AG08396 (cell line): ENCODE results near the gene UBA7.
"Not testable (repeated sequence)": the region's sequence is repeated elsewhere in the genome, so short reads cannot be mapped to it uniquely, and the experiment has no call there.

Source experiments
- DNase-seq: peaks from one replicate; pipeline ENCODE4 v3.0.0; 2012; ENCODE audit warnings: low spot score, mixed read lengths

The UBA7 gene

DNA sequence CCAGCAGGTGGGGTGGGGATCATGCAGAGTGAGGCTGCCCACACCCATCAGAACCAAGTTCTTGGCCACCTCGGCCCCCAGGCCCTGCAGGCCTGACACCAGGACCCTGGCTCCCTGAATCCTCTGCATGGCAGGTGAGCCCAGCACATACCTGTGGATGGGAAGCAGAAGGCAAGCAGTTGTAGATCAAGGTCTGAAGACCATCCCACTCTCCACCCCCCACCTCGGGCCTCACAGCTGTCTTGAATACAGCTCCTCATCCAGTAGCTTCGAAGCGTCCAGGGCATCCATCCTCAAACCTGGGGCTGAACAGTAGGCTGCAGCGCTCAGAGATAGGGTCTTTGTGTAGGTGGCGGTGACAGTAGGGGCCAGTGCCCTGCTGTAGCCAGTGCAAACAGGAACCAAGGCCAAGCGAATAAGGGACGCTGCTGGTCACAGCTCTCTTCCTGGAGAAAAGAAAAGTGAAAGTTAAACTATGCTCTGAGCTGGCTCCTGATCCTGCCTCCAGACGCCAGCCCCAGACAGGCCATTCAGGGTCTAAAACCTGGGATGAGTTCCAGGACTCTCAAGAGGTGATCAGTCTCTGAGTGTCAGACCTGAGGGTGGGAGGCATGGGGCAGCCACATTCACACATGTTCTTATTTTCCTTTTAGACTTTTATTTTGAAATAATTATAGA, at the start of gene UBA7:
Gene UBA7, minus strand, starts transcription at position 457 of the 678 bp plus-strand sequence. Its CDS starts 166 bp downstream, at position 291.
- peak; percentile 86 for DNase-seq

- no peak for DNase-seq
These were observed 46.0 kb upstream of the UBA7 start for GRCh38 chr3:49859576-49860305.

DNA sequence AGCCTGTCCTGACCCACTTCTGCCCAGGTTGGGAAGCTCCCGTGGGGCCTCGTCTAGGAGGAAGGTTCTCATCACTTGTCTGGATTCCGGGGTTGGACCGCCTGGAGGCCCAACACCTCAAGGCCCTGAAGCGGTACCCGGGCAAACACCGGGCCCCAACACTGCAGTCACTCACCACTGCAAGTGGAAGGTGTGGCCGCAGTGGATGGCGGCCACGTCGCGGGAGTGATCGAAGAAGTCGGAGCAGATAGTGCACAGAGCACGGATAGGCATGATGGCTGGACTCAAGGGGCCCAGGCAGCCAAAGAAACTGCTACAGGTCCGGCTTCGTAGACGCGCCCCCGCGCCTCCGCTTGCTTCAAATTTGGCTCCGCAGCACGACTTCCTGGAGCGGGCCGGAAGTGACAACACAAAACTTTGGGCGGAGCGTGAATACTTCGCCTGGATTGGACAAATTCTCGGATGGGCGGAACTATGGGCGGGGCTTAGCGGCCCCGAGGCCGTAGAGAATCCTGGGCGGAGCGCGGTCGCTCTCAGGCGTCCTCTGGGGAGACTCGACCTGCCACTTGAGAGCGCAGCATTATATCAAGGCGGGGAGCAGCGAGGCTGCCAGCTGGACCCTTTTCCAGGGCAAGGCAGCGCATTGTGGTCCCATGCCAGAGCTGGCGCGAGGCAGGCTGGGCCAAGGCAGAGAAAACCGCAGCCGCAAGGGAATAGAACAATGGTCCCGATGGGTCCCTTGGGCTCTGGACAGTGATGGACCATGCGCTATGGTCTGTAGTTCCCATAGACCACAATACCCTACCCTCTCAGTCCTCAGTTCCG, 42.6 kb upstream of the UBA7 start, which contains the start of gene TRAIP:
Gene TRAIP, minus strand, starts transcription at position 384 of the 825 bp plus-strand sequence. Its CDS starts 111 bp downstream, at position 273.
- peak; percentile 99 for DNase-seq

DNA sequence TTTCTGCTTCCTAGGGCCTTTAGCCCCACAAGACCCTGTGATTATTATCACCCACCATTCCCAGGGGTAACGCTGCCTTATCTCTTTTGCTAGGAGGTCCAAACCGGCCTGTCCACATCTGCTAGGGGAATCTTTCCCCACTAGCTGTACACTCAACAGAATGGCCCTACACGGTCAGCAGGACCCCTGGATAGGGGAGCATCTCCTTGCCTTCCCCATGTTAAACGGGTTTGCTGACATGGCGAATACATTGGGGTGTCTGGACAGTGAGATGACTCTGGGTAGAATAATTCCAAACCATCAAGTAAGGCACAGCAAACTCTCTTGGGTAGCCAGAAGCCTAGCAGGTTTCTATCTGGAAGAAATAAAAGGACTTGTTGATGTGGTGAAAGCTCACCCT, 41.9 kb upstream of the UBA7 start:
- no peak for DNase-seq

- no peak for DNase-seq
These were observed 31.9 kb upstream of the UBA7 start for GRCh38 chr3:49845694-49846093.

- DNase-seq, result no peak
These were observed 30.9 kb upstream of the UBA7 start for GRCh38 chr3:49844464-49845183.

DNA sequence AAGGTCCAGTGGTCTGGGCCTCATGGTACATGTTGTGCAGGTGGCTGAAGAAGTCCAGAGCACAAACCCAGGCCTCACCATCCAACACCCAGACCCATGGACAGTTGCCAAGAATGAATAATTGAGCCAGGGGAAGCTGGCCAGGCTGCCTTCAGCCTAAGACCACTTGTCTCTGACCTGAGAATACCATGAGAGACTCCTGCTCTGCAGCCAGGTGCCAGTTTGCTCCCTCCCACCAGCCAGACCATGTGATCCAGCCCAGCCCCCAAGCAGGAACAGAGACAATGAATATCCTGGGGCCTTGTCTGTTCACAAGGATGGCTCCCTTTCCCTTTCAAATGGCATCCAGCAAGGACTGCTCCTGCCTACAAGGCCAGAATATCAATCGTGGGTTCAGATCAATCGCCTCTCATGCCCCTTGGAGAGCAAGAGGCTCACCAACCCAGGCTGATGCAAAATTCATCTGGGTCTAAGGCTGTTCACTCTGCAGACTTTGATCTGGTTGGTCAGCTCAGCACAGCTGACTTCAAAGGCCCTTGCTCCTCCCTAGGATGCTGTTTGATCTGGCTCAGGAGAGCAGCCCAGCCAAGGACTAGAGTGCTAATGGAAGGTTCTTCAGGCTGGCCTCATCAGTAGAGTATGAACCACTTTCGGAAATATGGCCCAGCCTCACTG, 29.2 kb upstream of the UBA7 start:
- DNase-seq, result no peak

- no peak for DNase-seq
These were observed 28.1 kb upstream of the UBA7 start for GRCh38 chr3:49841806-49842205.

- no peak for DNase-seq
These were observed 27.5 kb upstream of the UBA7 start for GRCh38 chr3:49841126-49841696.

- DNase-seq, result no peak
These were observed 26.6 kb upstream of the UBA7 start for GRCh38 chr3:49840388-49840787.

- DNase-seq, result peak; percentile 77
These were observed 25.5 kb upstream of the UBA7 start for GRCh38 chr3:49839193-49839809.

GRCh38 chr3:49831341-49831740, 17.6 kb upstream of the UBA7 start:
- no peak for DNase-seq

DNA sequence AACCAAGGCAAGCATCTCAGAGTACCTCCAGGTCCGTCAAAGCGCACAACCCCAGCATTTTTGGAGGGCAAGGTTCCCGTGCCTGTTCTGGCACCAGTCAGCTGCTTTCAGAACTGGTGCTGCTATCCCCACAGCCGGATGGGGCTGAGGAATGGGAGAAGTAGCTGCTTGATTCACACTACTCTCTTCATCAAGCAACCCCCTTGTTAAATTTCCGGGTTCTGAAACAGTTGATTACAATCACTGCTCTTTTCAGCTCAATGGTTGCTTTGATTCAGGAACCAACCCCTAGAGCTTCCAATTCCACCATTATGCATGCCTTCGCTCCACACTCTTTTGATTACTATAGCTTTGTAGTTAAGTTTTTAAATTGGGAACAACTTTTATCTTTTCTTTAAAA, 12.3 kb upstream of the UBA7 start:
- no peak for DNase-seq

DNA sequence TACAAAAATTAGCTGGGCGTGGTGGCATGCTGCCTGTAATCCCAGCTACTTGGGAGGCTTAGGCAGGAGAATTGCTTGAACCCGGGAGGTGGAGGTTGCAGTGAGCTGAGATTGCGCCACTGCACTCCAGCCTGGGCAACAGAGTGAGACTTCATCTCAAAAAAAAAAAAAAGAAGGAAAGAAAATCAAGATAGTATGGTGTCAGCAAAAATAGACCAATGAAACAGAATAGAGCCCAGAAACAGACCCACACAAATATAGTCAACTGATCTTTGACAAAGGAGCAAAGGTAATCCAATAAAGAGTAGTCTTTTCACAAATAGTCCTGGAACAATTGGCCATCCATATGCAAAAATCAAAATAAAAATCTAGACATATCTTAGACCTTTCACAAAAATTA, 9.4 kb upstream of the UBA7 start:
- not testable (repeated sequence) for DNase-seq

DNA sequence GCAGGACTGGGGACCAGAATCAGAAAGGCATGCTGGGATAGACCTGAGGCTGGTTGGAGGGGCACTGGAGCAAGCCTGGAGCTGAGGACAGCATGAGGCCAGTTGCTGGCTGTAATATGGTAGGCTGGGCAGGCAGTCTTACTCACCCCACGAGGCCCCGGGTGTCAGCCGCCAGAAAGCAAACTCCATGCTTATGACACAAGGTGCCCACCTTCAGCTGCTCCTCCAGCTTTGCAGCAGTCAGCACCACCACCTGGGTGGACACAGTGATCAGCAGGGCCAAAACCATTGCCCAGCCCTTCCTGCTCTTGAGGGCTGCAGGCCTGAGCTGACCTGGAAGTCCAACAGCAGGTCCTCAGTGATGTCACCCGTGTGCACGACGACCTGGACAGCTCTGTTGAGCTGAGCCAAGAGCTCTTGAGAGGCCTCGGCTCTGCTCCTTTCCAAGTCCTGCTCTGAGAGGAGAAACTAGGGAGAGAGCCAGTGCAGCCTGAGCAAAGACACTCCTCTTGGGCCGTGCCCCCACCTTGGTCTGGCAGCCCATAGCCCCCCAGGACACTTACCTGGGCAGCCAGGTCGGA, 747 bp downstream of the UBA7 start:
- peak; percentile 44 for DNase-seq

GRCh38 chr3:49807431-49808114, 6.2 kb downstream of the UBA7 start:
- no peak for DNase-seq

- no peak for DNase-seq
These were observed 6.9 kb downstream of the UBA7 start for GRCh38 chr3:49806850-49807249.

GRCh38 chr3:49805897-49806701, 7.7 kb downstream of the UBA7 start:
- DNase-seq, result no peak

GRCh38 chr3:49805367-49805782, 8.4 kb downstream of the UBA7 start:
- DNase-seq, result no peak
